Prostate gland (tissue), 2 donors: ENCODE data around the gene CNOT8. TPM values are rescaled to one million over a fixed set of nuclear protein-coding genes. Genes with fewer than 3 reads are reported as not detected.

Experiments
- DNase-seq: peaks from one replicate; pipeline ENCODE4 v3.0.0-alpha.2; 2019; ENCODE audit warnings: low spot score
- H3K27ac ChIP-seq, 2 donors: fragments of 200-600 bp; sonication (generic); 2 replicates each; pipeline ENCODE4 v1.5.1; 2017 to 2019
- H3K27me3 ChIP-seq: fragments of 200-600 bp; sonication (generic); replicated peaks from 2 replicates; pipeline ENCODE4 v1.5.1; 2019; ENCODE audit not compliant: insufficient read depth
- H3K36me3 ChIP-seq, 2 donors: fragments of 200-600 bp; sonication (generic); 1 replicate in 1 of 2; 2 replicates in 1 of 2; pipeline versions ENCODE4 v1.5.1 to v1.8.1; 2017 to 2019
- H3K4me1 ChIP-seq: fragments of 200-600 bp; sonication (generic); replicated peaks from 2 replicates; pipeline ENCODE4 v1.5.1; 2019
- H3K4me3 ChIP-seq, 2 donors: fragments of 200-600 bp; sonication (generic); 2 replicates each; pipeline ENCODE4 v1.5.1; 2017 to 2019
- H3K9me3 ChIP-seq: fragments of 200-600 bp; sonication (generic); 2 replicates; pipeline ENCODE4 v1.5.1; 2017
- POLR2A ChIP-seq: fragments of 450-650 bp; IDR thresholded peaks from one replicate; pipeline ENCODE4 v1.6.1; 2016; ENCODE audit warnings: antibody characterized with exemption, mild to moderate bottlenecking
- POLR2AphosphoS5 ChIP-seq: sonication (generic); formaldehyde crosslinking; IDR thresholded peaks from one replicate; pipeline ENCODE4 v1.6.1; 2017; ENCODE audit warnings: antibody characterized with exemption
- WGBS: methylation state at CpG from one replicate; pipeline ENCODE4 v1.1.5; 2018; 5-methylcytosine and 5-hydroxymethylcytosine counted together
- intact Hi-C: fragments of 100-400 bp; cut with DNase I; formaldehyde crosslinking; loops from one replicate; pipeline ENCODE4 v1.14.2; 2022
- total RNA-seq, 2 donors: library from RNA; depleted of rRNA; stranded (reverse); fragments of >200 nt; gene quantifications; one replicate each; pipeline ENCODE4 v1.1.0, GENCODE V29; 2016
- TF ChIP-seq, protein P1 (sequence below), 4 experiments: fragments of 200-600 bp in 2 of 4; fragments of 450-650 bp in 2 of 4; sonication (generic) in 2 of 4; IDR thresholded peaks; 1 replicate in 3 of 4; 2 replicates in 1 of 4; pipeline ENCODE4 v1.5.1; 2016 to 2019; ENCODE audit warnings: antibody characterized with exemption in 4 of 4, mild to moderate bottlenecking in 2 of 4, moderate library complexity in 2 of 4

CNOT8 gene
- total RNA-seq, 2 donors from 2014 or later, result 46.3 to 95.2 TPM

DNA sequence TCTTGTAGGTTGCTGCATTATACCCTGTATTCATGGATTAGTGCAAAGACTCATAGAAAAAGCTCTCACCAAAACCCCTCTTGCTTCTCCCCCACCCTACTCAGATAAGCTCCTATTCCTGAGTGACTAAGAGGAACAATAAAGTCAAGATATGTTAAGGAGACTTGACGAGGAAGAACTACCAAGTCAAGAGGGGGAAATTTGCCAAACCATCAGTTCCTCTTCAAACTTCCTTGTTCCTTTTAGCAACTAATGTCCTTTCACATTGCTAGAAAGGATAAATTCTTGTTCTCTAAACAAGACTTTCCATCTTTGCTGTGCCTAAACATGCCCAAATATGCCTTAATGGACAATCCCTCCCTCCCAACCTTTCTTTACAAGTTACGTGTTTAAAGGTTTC is 27.0 kb downstream of the CNOT8 start:
- H3K9me3 ChIP-seq, result no peaks in the 10 kb centered on the region
- no peaks in the 10 kb centered on the region for H3K4me1 ChIP-seq
- H3K27me3 ChIP-seq, result no peaks in the 10 kb centered on the region
- no peak for DNase-seq
- H3K27ac ChIP-seq, result no peak overlapping the region
- WGBS, result 69% methylated on average over 2 of the region's 2 CpGs
- peaks cover 0 to 4% of the 10 kb centered on the region in 2 donors for H3K36me3 ChIP-seq
- TF ChIP-seq, protein P1, sequence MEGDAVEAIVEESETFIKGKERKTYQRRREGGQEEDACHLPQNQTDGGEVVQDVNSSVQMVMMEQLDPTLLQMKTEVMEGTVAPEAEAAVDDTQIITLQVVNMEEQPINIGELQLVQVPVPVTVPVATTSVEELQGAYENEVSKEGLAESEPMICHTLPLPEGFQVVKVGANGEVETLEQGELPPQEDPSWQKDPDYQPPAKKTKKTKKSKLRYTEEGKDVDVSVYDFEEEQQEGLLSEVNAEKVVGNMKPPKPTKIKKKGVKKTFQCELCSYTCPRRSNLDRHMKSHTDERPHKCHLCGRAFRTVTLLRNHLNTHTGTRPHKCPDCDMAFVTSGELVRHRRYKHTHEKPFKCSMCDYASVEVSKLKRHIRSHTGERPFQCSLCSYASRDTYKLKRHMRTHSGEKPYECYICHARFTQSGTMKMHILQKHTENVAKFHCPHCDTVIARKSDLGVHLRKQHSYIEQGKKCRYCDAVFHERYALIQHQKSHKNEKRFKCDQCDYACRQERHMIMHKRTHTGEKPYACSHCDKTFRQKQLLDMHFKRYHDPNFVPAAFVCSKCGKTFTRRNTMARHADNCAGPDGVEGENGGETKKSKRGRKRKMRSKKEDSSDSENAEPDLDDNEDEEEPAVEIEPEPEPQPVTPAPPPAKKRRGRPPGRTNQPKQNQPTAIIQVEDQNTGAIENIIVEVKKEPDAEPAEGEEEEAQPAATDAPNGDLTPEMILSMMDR (IDR thresholded peaks at IDR 0.05), result no peak
- TF ChIP-seq POLR2AphosphoS5, result no peak
- TF ChIP-seq POLR2A, result no peak
- H3K4me3 ChIP-seq, result no peak overlapping the region
- intact Hi-C loops, result no loop called here

DNA sequence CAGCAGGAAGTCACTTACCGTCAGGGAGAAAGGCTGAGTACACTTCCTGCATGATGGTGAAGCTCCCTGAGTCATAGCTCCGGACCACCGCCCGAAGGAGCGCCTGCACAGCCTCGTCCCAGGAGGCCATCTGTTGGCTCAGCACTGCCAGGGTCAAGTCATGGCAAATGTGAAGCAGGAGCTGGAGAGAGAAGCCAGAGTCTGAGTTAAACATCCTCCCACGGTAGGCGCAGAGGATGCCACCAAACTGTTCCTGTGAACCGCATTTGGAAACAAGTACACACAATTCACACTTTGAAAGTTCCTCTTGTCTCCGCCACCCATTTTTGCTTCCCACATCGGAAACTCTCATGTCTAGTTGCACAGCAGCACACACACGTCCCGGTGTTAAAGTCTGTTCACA is 33.9 kb downstream of the CNOT8 start:
- Histone ChIP-seq H3K9me3 (no peaks in the 10 kb centered on the region), H3K4me3 (no peak overlapping the region), H3K27ac (no peak overlapping the region), H3K27me3 (no peaks in the 10 kb centered on the region), H3K4me1 (no peaks in the 10 kb centered on the region), H3K36me3 (peaks cover 4 to 5% of the 10 kb centered on the region in 2 donors)
- TF ChIP-seq POLR2AphosphoS5, result no peak
- no peak for TF ChIP-seq POLR2A
- TF ChIP-seq, protein P1 (IDR thresholded peaks at IDR 0.05), result no peak
- intact Hi-C loops, result no loop called here
- WGBS, result 86% methylated on average over 13 of the region's 13 CpGs
- DNase-seq, result no peak

DNA sequence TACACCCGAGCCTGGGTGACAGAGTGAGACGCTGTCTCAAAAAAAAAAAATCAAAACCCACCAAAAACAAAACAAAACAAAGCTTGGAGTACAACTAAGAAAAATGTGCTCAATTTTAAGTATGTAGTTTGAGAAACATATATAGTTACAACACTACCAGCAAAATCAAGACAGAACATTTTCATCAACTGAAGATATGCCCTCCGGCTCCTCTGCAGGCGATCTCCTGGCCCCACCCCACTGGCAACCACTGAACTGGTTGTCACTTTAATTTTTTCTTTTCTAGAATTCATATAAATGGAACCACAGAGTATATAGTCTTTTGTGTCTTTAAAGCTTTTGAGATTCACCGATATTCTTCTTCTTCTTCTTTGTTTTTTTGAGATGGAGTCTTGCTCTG is 35.0 kb downstream of the CNOT8 start:
- Histone ChIP-seq H3K36me3 (peaks cover 5% of the 10 kb centered on the region in 2 donors), H3K27ac (no peak overlapping the region), H3K27me3 (no peaks in the 10 kb centered on the region), H3K4me1 (no peaks in the 10 kb centered on the region), H3K9me3 (no peaks in the 10 kb centered on the region), H3K4me3 (no peak overlapping the region)
- TF ChIP-seq POLR2AphosphoS5, result no peak
- TF ChIP-seq, protein P1 (IDR thresholded peaks at IDR 0.05), result no peak
- TF ChIP-seq POLR2A, result no peak
- DNase-seq, result no peak
- intact Hi-C loops, result no loop called here
- WGBS, result 89% methylated on average over 5 of the region's 5 CpGs

DNA sequence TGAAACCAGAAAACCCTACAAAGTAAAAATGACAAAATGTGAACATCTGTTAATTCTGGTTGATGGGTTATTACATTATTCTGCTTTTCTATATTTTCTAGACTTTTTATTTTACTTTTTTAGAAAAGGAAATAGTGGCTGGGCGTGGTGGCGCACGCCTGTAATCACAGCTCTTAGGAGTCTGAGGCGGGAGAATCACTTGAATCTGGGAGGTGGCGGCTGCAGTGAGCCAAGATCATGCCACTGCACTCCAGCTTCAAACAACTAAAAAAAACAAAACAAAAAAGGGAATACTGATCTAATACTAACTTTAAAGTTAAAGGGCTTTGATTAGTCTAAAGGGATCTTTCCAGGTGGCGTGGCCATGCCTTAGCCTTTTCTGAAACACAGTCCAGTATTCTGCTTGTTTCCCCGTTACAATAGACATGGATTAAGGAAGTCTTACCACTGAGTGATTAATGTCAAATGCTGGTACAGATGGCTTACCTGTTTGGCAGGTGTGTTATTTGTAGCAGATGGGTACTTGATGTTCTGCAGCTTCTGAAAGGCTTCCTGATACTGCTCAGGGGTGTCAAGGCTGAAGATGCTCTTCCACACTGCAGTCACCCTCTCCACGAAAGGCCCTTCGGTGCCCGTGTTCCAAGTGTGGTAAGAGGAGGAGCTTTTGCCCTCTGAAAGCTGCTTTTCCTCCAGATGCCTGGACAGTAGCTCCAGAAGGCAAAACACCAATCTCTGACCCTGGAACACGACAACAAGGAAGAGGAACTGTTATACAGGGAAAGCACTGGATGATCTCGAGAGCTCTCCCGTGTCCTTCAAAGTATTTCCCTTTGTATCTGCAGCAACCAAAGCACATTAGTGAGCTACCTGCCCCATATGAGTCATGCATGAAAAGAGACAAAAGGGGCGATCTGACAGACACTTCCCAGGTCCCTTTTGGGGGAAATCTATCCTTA is 37.5 kb downstream of the CNOT8 start:
- H3K27me3 ChIP-seq, result no peaks in the 10 kb centered on the region
- H3K27ac ChIP-seq, result no peak overlapping the region
- 86% methylated on average over 14 of the region's 14 CpGs for WGBS
- H3K4me3 ChIP-seq, result no peak overlapping the region
- peaks cover 3 to 5% of the 10 kb centered on the region in 2 donors for H3K36me3 ChIP-seq
- no peak for DNase-seq
- TF ChIP-seq POLR2AphosphoS5, result no peak
- no peak for TF ChIP-seq POLR2A
- TF ChIP-seq, protein P1 (IDR thresholded peaks at IDR 0.05), result no peak
- H3K4me1 ChIP-seq, result no peaks in the 10 kb centered on the region
- intact Hi-C loops, result no loop called here
- no peaks in the 10 kb centered on the region for H3K9me3 ChIP-seq
